Testis (tissue), 2 donors: ENCODE measurements around the gene TCF12.

Experiments
- POLR2A ChIP-seq: fragments of 450-650 bp; IDR thresholded peaks from one replicate; pipeline ENCODE4 v1.6.1; 2017; ENCODE audit warnings: antibody characterized with exemption, mild to moderate bottlenecking, moderate library complexity
- TF ChIP-seq, protein P1 (sequence below), 3 experiments: fragments of 450-650 bp in 2 of 3; fragments of 200-600 bp in 1 of 3; sonication (generic) in 1 of 3; IDR thresholded peaks; one replicate each; pipeline ENCODE4 v1.5.1; 2016 to 2019; ENCODE audit warnings: antibody characterized with exemption in 3 of 3, mild to moderate bottlenecking in 2 of 3, moderate library complexity in 1 of 3

DNA sequence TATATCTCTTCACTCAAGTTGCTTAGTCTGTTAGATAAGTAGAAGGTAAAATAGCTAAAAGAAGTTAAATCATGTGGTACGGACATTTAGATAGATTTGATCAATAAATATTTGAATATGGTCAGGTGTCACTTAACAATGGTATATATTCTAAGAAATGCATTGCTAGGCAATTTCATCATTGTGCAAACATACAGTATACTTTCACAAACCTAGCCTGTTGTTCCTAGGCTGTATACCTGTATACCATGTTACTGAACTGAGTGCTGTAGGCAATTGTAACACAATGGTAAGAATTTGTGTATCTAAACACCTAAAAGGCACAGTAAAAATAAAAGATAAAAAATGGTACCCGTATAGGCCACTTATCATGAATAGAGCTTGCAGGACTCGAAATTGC lies 345.1 kb downstream of the TCF12 start:
- TF ChIP-seq, protein P1, sequence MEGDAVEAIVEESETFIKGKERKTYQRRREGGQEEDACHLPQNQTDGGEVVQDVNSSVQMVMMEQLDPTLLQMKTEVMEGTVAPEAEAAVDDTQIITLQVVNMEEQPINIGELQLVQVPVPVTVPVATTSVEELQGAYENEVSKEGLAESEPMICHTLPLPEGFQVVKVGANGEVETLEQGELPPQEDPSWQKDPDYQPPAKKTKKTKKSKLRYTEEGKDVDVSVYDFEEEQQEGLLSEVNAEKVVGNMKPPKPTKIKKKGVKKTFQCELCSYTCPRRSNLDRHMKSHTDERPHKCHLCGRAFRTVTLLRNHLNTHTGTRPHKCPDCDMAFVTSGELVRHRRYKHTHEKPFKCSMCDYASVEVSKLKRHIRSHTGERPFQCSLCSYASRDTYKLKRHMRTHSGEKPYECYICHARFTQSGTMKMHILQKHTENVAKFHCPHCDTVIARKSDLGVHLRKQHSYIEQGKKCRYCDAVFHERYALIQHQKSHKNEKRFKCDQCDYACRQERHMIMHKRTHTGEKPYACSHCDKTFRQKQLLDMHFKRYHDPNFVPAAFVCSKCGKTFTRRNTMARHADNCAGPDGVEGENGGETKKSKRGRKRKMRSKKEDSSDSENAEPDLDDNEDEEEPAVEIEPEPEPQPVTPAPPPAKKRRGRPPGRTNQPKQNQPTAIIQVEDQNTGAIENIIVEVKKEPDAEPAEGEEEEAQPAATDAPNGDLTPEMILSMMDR (IDR thresholded peaks at IDR 0.05): no peak
- TF ChIP-seq POLR2A: no peak
